Kidney epithelial cell (primary cell): ENCODE measurements around the gene NDUFS1. TPM values are rescaled to one million over a fixed set of nuclear protein-coding genes. Genes with fewer than 3 reads are reported as not detected.
"Not testable (repeated sequence)": the region's sequence is repeated elsewhere in the genome, so short reads cannot be mapped to it uniquely, and the experiment has no call there.

Source experiments
- DNase-seq: peaks from one replicate; pipeline ENCODE4 v3.0.0-alpha.2; 2010; ENCODE audit warnings: low read depth
- H3K27me3 ChIP-seq: 2 replicates; pipeline ENCODE4 v1.6.0; 2011; ENCODE audit warnings: low read length; ENCODE audit not compliant: control insufficient read depth, insufficient read depth
- H3K36me3 ChIP-seq: 2 replicates; pipeline ENCODE4 v1.5.1; 2011; ENCODE audit warnings: low read length; ENCODE audit not compliant: control insufficient read depth, insufficient read depth
- H3K4me3 ChIP-seq: 2 replicates; pipeline ENCODE4 v1.5.1; 2011; ENCODE audit warnings: low read depth, mild to moderate bottlenecking, control low read depth, low read length
- CTCF ChIP-seq: IDR thresholded peaks from 2 replicates; pipeline ENCODE4 v1.5.1; 2011; ENCODE audit warnings: mild to moderate bottlenecking, moderate library complexity, low read length, control low read depth, inconsistent platforms; ENCODE audit not compliant: insufficient read depth, poor library complexity, severe bottlenecking
- total RNA-seq: library from RNA; depleted of rRNA; stranded (reverse); fragments of >200 nt; gene quantifications from 2 replicates; pipeline ENCODE4 v1.2.3, GENCODE V29; 2015

NDUFS1 gene
- total RNA-seq, 1 donor from 2014 or later: 107 TPM

GRCh38 chr2:206143451-206143850, 15.8 kb downstream of the NDUFS1 start:
- TF ChIP-seq CTCF: no peak
- no peaks in the 10 kb centered on the region for H3K36me3 ChIP-seq
- no peak for DNase-seq
- no peak overlapping the region for H3K4me3 ChIP-seq
- H3K27me3 ChIP-seq: no peaks in the 10 kb centered on the region

- no peaks in the 10 kb centered on the region for H3K27me3 ChIP-seq
- TF ChIP-seq CTCF: no peak
- no peak overlapping the region for H3K4me3 ChIP-seq
- no peaks in the 10 kb centered on the region for H3K36me3 ChIP-seq
- no peak for DNase-seq
Measured at GRCh38 chr2:206127656-206128055, 31.6 kb downstream of the NDUFS1 start.

- no peak for DNase-seq
- no peak for TF ChIP-seq CTCF
- Histone ChIP-seq H3K27me3 (no peaks in the 10 kb centered on the region), H3K4me3 (no peak overlapping the region), H3K36me3 (no peaks in the 10 kb centered on the region)
Measured at GRCh38 chr2:206125901-206126300, 33.3 kb downstream of the NDUFS1 start.

- not testable (repeated sequence) for H3K4me3 ChIP-seq, H3K27me3 ChIP-seq, DNase-seq, H3K36me3 ChIP-seq
Measured at GRCh38 chr2:206122569-206122968, 36.7 kb downstream of the NDUFS1 start.

- H3K27me3 ChIP-seq: no peaks in the 10 kb centered on the region
- H3K4me3 ChIP-seq: no peak overlapping the region
- no peaks in the 10 kb centered on the region for H3K36me3 ChIP-seq
- DNase-seq: no peak
- no peak for TF ChIP-seq CTCF
Measured at GRCh38 chr2:206116278-206116677, 43.0 kb downstream of the NDUFS1 start.

GRCh38 chr2:206115026-206115578, 44.1 kb downstream of the NDUFS1 start:
- no peaks in the 10 kb centered on the region for H3K27me3 ChIP-seq
- no peak overlapping the region for H3K4me3 ChIP-seq
- no peak for TF ChIP-seq CTCF
- DNase-seq: no peak
- H3K36me3 ChIP-seq: no peaks in the 10 kb centered on the region
